ENCODE measurements around the gene IFT172.
"Not testable (repeated sequence)": the region's sequence is repeated elsewhere in the genome, so short reads cannot be mapped to it uniquely, and the experiment has no call there.

IFT172 gene, protein sequence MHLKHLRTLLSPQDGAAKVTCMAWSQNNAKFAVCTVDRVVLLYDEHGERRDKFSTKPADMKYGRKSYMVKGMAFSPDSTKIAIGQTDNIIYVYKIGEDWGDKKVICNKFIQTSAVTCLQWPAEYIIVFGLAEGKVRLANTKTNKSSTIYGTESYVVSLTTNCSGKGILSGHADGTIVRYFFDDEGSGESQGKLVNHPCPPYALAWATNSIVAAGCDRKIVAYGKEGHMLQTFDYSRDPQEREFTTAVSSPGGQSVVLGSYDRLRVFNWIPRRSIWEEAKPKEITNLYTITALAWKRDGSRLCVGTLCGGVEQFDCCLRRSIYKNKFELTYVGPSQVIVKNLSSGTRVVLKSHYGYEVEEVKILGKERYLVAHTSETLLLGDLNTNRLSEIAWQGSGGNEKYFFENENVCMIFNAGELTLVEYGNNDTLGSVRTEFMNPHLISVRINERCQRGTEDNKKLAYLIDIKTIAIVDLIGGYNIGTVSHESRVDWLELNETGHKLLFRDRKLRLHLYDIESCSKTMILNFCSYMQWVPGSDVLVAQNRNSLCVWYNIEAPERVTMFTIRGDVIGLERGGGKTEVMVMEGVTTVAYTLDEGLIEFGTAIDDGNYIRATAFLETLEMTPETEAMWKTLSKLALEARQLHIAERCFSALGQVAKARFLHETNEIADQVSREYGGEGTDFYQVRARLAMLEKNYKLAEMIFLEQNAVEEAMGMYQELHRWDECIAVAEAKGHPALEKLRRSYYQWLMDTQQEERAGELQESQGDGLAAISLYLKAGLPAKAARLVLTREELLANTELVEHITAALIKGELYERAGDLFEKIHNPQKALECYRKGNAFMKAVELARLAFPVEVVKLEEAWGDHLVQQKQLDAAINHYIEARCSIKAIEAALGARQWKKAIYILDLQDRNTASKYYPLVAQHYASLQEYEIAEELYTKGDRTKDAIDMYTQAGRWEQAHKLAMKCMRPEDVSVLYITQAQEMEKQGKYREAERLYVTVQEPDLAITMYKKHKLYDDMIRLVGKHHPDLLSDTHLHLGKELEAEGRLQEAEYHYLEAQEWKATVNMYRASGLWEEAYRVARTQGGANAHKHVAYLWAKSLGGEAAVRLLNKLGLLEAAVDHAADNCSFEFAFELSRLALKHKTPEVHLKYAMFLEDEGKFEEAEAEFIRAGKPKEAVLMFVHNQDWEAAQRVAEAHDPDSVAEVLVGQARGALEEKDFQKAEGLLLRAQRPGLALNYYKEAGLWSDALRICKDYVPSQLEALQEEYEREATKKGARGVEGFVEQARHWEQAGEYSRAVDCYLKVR (N-terminal part only)

DNA sequence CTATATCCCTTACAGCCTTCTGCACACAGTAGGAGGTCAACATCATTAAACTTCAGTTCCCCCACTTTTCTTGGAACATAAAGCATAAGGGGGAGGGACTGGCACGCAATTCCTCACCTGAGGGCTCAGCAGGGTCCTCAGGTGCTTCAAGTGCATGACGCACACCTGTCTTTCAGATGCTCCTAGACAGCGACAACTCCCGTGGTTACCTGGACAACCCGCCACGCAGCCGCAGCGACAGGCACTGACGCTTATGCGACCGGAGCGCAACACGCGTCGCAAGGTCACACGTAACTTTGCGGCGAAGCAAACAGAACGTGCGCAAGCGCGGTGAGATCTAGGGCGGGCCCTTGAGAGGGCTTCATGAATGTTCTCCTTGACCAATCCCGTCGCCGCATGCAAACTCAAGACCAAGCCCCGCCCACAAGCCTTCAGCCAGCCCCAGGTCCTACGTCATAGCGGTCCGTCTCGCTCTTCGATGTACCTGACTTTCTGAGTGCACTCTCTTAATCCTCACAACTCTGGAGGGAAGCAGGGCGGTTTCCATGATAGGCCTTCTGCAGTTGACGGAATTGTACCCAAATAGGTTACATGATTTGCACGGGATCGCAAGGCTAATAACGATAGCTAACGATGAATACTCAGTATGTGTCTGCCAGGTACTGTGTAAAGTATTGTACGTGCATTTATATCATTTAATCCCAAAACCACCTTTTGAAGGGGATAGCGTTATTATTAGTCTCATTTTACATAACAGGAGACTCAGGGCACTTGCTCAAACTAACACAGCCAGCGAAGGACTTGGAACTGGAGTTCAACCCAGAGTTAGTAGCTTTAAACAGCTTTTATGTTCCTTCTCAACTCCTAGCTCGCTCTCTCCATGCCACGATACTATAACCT lies at the start of gene IFT172:
Gene IFT172 (minus strand): TSS at position 246 of the 900 bp plus-strand sequence. CDS start 90 bp downstream, at position 156.
- DNase-seq (ENCODE audit: low read depth), result peak; percentile 93

DNA sequence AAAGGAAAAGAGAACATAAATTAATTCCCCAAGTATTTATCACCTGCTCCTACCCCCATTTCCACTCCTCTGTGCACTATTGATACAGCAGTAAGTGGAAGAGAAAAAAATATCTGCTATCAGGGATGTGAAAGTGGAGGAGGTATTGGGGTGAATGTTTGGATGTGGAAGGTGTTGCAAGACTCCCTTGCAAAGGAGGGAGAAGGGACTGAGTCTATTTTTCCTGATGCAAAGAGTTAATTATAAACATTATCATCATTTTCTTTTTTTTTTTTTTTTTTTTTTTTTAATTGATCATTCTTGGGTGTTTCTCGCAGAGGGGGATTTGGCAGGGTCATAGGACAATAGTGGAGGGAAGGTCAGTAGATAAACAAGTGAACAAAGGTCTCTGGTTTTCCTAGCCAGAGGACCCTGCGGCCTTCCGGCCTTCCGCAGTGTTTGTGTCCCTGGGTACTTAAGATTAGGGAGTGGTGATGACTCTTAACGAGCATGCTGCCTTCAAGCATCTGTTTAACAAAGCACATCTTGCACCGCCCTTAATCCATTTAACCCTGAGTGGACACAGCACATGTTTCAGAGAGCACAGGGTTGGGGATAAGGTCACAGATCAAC lies 49.4 kb upstream of the IFT172 start:
- not testable (repeated sequence) for DNase-seq (ENCODE audit: low read depth)

DNA sequence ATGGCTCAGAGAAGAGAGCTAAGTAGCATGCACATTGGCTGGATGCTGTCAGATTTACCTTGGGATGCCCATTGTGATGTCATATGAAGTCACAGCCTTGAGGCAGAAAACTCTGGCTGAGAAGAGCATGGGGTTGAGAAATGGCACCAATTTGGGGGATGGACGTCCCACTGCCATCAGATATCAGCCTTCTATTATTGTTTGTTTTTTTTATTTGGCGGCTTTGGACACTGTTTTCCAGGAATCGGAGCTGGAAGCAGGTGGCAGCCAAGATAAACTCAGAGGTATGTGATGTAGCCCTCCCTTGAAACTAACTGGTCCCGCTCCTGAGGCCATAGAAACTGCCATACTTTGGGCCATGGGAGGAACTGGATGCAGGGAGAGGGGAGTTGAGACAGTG lies 47.7 kb upstream of the IFT172 start:
- DNase-seq (ENCODE audit: low read depth), result no peak

DNA sequence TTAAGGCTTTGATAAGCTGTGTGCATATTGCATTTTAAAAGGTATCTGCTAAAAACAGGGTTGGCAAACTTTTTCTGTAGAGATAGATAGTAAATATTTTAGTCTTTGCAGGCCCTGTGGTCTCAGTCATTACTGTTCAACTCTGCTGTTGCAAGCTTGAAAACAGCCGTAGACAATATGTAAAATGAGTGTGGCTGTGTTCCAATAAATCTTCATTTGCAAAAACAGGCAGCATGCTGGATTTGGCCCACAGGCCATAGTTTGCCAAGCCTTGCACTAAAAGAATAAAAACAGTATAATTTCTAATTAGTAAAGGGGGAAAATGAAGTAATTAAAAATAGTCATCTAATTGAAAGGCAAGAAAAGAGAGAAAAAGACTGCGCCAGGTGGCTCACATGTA lies 42.4 kb upstream of the IFT172 start:
- no peak for DNase-seq (ENCODE audit: low read depth)

DNA sequence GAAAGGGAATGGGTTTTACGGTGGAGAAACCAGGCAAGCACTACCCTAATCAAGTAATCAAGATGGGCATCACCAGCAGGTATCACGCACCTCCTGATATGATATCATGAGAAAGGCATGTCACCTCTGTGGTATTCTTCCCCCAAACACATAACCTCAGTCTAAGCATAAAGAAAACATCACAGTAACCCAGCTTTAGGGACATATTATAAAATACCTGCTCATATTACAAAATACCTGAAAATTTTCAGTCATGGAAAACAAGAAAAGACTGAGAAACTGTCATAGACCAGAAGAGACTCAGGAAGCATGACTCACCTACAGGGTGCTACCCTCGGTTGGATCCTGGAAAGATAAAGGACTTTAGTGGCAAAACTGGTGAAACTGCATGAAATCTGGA lies 37.6 kb upstream of the IFT172 start:
- DNase-seq (ENCODE audit: low read depth), result no peak

DNA sequence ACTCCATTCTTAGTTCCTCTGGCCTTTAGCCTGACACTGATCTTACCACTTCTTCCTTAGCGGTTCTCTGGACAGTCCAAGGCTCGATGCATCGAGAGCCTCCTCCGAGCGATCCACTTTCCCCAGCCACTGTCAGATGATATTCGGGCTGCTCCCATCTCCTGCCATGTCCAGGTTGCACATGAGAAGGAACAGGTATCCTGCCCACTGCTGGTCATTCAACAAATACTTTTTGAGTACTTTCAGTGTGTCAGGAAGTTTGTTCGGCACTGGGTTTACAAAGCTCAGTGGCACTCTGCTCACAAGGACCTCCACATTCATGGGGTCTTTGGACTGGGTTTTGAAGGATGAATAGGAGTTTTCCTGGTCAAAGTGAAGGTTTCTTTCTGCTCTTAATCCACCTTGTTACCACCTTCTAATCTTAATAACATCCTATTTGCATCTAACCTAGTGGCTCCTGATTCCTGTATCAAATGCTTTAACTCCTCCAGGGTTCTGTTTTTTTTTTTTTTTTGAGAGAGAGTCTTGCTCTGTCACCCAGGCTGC lies 32.9 kb upstream of the IFT172 start:
- no peak for DNase-seq (ENCODE audit: low read depth)

DNA sequence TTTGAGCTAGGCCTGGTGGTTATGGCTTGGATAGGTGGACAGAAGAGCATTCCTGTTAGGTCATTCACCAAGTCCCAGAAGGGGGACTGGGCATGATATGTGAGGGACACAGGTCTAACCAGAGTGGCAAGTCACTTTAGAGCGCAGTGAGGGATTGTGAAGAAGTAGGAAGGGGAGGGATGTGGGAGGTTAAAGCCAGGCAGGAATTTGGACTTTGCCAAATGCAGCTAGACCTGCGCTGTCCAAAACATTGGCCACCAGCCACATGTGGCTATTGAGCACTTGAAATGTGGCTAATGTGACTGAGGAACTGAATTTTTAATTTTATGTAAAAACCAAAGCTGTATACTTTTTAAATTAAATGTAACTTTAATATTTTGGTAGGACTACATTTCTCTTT lies 30.8 kb upstream of the IFT172 start:
- DNase-seq (ENCODE audit: low read depth), result no peak

DNA sequence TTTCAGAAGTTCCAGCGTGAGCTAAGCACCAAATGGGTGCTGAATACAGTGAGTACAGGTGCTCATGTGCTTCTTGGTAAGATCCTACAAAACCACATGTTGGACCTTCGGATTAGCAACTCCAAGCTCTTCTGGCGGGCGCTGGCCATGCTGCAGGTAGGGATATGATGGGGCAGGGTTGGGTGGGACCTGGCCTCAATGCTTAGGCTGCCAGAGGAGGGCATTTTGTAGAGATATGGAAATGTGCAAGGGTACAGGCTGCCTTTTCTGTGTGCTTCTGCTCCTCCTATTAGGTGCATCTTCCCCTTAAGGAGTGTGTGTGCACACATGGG lies 29.2 kb upstream of the IFT172 start:
- no peak for DNase-seq (ENCODE audit: low read depth)

DNA sequence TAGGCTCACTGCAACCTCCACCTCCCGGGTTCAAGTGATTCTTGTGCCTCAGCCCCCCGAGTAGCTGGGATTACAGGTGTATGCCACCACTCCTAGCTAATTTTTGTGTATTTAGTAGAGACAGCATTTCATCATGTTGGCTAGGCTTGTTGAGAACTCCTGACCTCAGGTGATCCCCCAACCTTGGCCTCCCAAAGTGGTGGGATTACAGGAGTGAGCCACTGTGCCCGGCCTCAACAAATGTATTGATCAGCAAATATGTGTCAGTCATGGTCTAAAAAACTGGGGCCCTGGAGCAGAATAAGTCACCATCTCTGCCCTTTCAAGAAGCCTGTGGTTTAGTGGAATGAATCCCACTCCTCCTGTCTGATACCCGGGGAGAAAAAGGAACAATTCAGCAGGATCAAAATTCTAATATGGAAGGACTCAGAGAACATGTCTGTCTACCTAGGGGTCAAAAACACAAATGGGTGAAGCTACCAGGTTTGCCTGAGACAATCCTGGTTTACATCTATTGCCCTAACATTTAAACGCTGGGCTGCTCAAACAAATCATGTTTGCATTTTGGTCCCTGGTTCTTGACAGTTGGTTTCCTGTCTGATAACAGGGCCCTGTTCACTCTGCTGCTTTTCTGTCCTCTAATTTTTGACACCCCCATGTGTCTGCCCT lies 28.7 kb upstream of the IFT172 start:
- DNase-seq (ENCODE audit: low read depth), result no peak

DNA sequence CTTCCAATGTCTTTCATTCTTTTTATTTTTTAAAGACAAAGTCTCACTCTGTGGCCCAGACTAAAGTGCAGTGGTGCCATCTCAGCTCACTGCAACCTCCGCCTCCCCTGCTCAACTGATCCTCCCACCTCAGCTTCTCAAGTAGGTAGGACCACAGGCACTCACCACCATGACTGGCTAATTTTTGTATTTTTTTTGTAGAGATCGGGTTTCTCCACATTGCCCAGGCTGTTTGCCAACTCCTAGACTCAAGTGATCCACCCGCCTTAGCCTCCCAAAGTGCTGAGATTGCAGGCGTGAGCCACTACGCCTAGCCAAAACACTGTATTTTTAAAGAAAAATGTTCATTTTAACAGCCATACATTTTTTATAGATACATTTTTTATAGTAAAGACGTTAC lies 19.8 kb upstream of the IFT172 start:
- DNase-seq (ENCODE audit: low read depth), result no peak

DNA sequence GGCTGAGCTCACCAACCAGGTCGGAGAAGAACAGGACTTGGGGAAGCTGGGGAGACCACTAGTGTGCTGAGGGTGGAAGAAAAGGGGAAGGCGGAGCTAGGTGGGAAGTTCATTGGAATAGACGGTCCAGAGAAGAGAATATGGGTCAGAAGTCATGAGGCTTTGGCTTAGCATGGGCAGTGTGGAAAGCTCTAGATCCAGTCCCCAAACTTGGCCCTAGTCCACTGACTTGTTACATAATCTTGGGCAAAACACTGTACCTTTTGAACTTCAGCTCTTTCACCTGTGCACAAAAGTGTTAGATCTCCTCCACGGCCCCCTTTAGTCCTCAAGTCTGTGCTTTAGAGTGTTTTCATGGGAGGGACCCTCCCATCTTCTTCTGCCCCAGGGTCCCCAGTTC lies 17.8 kb upstream of the IFT172 start:
- no peak for DNase-seq (ENCODE audit: low read depth)

DNA sequence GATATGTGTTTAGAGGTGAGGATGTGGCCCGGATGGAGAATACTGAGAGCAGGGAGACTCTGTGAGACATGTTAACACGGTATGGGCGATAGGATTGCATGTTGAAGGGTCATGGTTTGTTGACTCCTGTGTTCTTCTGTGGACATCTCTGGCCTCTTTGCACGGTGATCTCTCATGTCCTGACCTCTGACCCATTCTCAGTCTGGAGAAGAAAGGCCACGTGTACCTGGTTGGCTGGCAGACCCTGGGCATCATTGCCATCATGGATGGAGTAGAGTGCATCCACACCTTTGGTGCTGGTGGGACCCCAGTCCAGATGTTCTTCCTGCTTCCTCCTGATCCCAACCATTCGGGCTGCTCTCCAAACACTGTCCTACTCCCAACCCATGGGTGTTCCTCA lies 17.0 kb upstream of the IFT172 start:
- DNase-seq (ENCODE audit: low read depth), result no peak

DNA sequence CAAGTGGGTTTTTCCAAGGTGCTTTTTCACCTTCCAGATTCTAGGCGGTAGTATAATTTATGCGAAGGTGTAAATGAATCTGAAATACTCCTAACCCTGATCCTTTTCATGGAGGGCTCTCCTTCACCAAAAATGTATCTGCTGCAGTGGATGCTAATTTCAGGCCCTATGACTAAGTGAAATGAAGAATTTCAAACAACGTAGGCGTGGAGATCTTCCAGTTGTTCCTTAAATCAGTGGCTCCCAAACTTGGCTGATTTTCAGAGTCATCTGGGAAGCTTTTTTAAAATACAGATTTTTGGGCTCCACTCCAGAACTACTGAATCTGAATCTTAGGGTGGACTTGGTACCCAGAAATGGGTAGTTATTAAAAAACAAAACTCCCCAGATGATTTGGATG lies 12.6 kb upstream of the IFT172 start:
- no peak for DNase-seq (ENCODE audit: low read depth)

DNA sequence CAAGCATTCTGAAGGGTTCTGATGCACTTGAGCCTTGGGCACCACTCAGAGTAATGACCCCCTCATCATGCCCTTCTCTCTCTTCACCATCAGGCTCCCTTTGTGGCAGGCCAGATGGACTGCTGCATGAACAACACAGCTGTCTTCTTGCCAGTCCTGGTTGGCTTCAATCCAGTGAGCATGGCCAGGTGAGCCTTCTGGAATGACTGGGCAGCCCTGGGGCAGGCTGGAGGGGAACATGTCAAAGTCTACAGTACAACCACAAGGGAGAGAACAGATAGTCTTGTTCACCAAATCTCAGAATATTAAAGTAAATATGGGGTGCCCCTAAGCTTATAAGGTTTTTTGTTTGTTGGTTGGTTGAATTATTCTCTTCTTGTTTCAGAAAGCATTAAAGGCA lies 11.5 kb upstream of the IFT172 start:
- DNase-seq (ENCODE audit: low read depth), result no peak

DNA sequence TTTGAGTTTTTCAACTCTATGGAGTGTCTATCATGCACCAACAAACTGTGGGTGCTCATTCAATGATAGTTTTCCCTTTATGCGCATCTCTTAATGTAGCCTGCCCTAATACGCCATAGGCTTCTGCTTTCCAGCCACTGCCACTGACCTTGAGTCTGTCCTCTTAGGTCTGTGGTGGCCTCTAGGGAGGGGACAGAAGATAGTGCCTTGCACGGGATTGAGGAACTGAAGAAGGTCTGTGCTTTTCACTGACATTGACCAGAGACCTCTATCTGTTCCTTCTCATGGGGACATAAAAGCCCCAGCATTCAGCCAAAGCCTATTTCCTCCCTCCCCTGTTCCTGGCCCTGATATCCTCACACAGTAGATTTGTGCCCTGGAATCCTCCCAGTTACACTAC lies 9.4 kb upstream of the IFT172 start:
- DNase-seq (ENCODE audit: low read depth), result no peak

DNA sequence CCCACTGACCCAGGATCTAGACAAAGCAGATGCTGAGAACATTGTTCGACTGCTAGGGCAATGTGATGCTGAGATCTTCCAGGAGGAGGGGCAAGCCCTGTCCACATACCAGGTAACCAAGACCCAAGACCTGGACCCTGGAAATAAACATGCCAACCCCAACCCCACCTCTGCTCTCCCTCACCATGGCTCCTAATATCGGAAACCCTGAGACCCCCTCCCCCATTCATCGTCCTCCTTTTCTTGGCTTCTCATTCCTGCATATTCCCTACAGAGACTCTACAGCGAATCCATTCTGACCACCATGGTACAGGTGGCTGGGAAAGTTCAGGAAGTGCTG lies 7.7 kb upstream of the IFT172 start:
- DNase-seq (ENCODE audit: low read depth), result no peak

DNA sequence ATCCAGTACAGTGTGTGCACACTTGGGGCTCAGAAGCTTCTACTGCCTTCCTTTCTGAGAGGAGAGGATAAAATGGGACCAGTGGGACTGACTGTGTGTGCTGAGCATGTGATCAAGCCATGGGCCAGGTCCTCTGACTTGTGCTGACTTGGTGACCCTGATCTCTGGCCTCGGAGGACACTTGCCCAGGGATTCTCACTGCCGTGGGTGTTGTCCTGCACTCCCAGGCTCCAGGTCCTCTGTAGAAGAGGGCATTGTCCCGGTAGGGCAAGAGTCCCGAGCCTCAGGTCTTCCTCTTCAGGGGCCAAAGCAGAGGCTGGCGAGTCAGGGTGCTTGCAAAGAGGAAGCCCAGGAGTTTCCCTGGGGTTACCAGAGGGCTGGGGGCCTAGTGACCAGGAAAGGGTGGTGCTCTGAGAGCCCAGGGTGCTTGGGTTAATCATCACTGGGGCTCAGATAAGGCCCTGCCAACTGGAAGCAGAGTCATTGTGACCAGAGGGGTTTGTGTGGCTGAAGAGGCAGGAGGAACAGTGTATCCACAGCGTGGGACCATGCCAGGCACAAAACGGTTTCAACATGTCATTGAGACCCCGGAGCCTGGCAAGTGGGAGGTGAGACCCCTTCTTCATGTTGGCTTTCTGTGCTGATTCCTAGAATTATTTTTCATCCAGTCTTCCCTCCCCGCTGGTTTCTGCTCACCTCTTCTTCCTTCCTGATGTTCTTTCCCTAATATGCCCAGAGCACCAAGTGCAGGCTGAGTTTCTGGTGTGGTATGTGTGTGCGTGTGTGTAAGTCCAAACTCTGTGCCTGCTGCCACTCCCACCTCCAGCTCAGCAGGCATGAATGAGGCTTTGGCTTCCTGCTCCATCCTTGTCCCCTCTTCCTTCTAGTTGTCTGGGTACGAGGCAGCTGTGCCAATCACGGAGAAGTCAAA lies 7.1 kb upstream of the IFT172 start, which contains the start of gene GCKR:
Gene GCKR (plus strand): TSS at position 483 of the 931 bp plus-strand sequence. CDS start 66 bp downstream, at position 549.
- DNase-seq (ENCODE audit: low read depth), result no peak

DNA sequence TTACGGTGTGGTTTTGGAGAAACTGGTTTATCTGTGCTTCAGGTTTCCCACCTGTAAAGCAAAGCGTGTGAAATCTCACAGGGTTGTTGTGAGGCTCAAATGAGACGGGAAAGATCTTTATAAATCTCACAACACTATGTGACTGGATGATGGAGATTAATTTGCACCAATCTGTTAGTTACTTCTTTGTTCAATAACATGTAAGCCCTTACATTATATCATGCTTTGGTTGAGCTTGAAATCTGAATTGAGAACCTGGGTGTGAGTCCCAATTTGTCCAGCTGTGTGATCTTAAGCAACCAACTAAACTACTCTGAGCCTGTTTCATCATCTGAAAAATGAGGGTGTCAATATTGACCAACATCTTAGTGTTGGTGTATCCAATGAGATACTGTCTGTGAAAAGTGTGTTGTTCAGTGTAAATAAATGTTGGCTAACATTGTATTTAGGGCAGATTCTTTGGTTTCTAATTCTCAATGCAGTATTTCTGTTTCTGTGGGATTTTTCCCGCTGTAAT lies 6.4 kb upstream of the IFT172 start:
- DNase-seq (ENCODE audit: low read depth), result no peak
